ENCODE measurements around the gene SOAT2. TPM values are rescaled to one million over a fixed set of nuclear protein-coding genes. Genes with fewer than 3 reads are reported as not detected.

Gene SOAT2
- total and polyA plus RNA-seq, 4 donors: 0.21 TPM; not detected in 3

- Histone ChIP-seq H3K4me3 (ENCODE audit: low read depth, low read length) (no peak overlapping the region), H3K36me3 (ENCODE audit: control insufficient read depth, insufficient read depth, low read length) (no peaks in the 10 kb centered on the region), H3K4me1 (ENCODE audit: control insufficient read depth, insufficient read depth, low read length) (no peaks in the 10 kb centered on the region), H3K9me3 (ENCODE audit: control insufficient read depth, insufficient read depth, low read length) (no peaks in the 10 kb centered on the region), H3K27me3 (ENCODE audit: control insufficient read depth, insufficient read depth, low read length) (no peaks in the 10 kb centered on the region), H3K27ac (ENCODE audit: low read depth, low read length) (no peak overlapping the region)
- DNase-seq (ENCODE audit: low read depth in 4 of 6, low spot score in 6 of 6): no peak
- 72% methylated on average over 8 of the region's 8 CpGs for WGBS (ENCODE audit: insufficient coverage)
Observed at GRCh38 chr12:53115891-53116648, 12.8 kb downstream of the SOAT2 start.

- DNase-seq (ENCODE audit: low read depth in 4 of 6, low spot score in 6 of 6): no peak
- H3K9me3 ChIP-seq (ENCODE audit: control insufficient read depth, insufficient read depth, low read length): no peaks in the 10 kb centered on the region
- 87% methylated on average over 7 of the region's 8 CpGs for WGBS (ENCODE audit: insufficient coverage)
- no peaks in the 10 kb centered on the region for H3K4me1 ChIP-seq (ENCODE audit: control insufficient read depth, insufficient read depth, low read length)
- no peak overlapping the region for H3K27ac ChIP-seq (ENCODE audit: low read depth, low read length)
- no peaks in the 10 kb centered on the region for H3K27me3 ChIP-seq (ENCODE audit: control insufficient read depth, insufficient read depth, low read length)
- H3K36me3 ChIP-seq (ENCODE audit: control insufficient read depth, insufficient read depth, low read length): no peaks in the 10 kb centered on the region
- H3K4me3 ChIP-seq (ENCODE audit: low read depth, low read length): no peak overlapping the region
Observed at GRCh38 chr12:53118751-53119300, 15.5 kb downstream of the SOAT2 start.

- WGBS (ENCODE audit: insufficient coverage): 95% methylated on average over 8 of the region's 12 CpGs
- Histone ChIP-seq H3K4me3 (ENCODE audit: low read depth, low read length) (no peak overlapping the region), H3K27me3 (ENCODE audit: control insufficient read depth, insufficient read depth, low read length) (no peaks in the 10 kb centered on the region), H3K4me1 (ENCODE audit: control insufficient read depth, insufficient read depth, low read length) (no peaks in the 10 kb centered on the region), H3K27ac (ENCODE audit: low read depth, low read length) (no peak overlapping the region), H3K9me3 (ENCODE audit: control insufficient read depth, insufficient read depth, low read length) (no peaks in the 10 kb centered on the region), H3K36me3 (ENCODE audit: control insufficient read depth, insufficient read depth, low read length) (no peaks in the 10 kb centered on the region)
- DNase-seq (ENCODE audit: low read depth in 4 of 6, low spot score in 6 of 6): no peak
Observed at GRCh38 chr12:53120685-53121525, 17.6 kb downstream of the SOAT2 start.

GRCh38 chr12:53122961-53123468, 19.7 kb downstream of the SOAT2 start:
- 89% methylated on average over 5 of the region's 10 CpGs for WGBS (ENCODE audit: insufficient coverage)
- H3K27ac ChIP-seq (ENCODE audit: low read depth, low read length): no peak overlapping the region
- no peaks in the 10 kb centered on the region for H3K36me3 ChIP-seq (ENCODE audit: control insufficient read depth, insufficient read depth, low read length)
- H3K9me3 ChIP-seq (ENCODE audit: control insufficient read depth, insufficient read depth, low read length): no peaks in the 10 kb centered on the region
- H3K4me3 ChIP-seq (ENCODE audit: low read depth, low read length): no peak overlapping the region
- no peaks in the 10 kb centered on the region for H3K27me3 ChIP-seq (ENCODE audit: control insufficient read depth, insufficient read depth, low read length)
- no peaks in the 10 kb centered on the region for H3K4me1 ChIP-seq (ENCODE audit: control insufficient read depth, insufficient read depth, low read length)
- DNase-seq (ENCODE audit: low read depth in 4 of 6, low spot score in 6 of 6): no peak

DNA sequence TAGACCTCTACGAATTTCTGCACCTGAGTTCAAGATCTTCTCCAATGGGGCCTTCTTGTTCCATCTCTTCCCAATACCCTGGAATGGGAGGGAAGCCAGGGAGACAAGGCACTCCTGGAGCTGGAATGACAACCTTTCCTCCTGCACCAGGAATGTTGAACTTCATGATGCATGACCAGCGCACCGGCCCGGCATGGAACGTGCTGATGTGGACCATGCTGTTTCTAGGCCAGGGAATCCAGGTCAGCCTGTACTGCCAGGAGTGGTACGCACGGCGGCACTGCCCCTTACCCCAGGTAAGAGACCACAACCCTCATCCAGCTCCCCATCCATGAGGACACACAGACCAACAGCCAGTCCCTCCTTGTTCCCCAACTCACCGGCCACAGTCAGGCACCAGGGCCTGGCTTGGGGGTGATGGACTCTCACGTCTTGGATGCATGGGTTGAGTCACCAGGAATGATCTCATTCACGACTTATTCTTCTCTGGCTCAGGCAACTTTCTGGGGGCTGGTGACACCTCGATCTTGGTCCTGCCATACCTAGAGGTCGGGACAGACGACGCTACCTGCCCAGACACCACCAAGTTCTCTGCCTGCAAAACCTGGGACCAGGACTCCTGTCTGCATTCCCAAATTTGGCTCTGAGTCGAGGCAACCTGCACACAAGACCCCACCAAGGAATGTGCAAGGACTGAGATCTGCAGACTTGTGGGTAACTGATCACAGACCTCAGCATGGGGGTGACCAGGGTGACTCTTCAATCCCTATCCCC, 20.5 kb downstream of the SOAT2 start:
- WGBS (ENCODE audit: insufficient coverage): 90% methylated on average over 15 of the region's 16 CpGs
- H3K9me3 ChIP-seq (ENCODE audit: control insufficient read depth, insufficient read depth, low read length): no peaks in the 10 kb centered on the region
- no peak for DNase-seq (ENCODE audit: low read depth in 4 of 6, low spot score in 6 of 6)
- no peaks in the 10 kb centered on the region for H3K27me3 ChIP-seq (ENCODE audit: control insufficient read depth, insufficient read depth, low read length)
- H3K36me3 ChIP-seq (ENCODE audit: control insufficient read depth, insufficient read depth, low read length): no peaks in the 10 kb centered on the region
- H3K4me1 ChIP-seq (ENCODE audit: control insufficient read depth, insufficient read depth, low read length): no peaks in the 10 kb centered on the region
- no peak overlapping the region for H3K27ac ChIP-seq (ENCODE audit: low read depth, low read length)
- no peak overlapping the region for H3K4me3 ChIP-seq (ENCODE audit: low read depth, low read length)

DNA sequence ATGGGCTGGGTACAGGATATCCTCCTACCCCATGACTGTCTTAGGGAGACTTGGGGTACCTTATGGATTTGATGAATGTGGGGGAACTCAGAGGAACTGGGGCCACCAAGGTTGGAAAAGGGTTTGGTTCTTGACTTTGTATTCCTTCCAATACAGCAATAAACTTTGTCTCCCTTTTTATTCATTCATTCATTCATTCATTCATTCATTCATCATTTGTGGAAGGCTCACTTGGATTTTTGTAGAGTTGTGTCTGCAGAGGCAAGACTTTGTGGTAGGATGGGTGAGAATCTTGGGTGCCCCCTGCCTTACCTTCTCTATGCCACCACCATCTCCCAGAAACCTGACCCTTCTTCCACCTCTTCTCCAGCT, 21.1 kb downstream of the SOAT2 start:
- H3K4me3 ChIP-seq (ENCODE audit: low read depth, low read length): no peak overlapping the region
- DNase-seq (ENCODE audit: low read depth in 4 of 6, low spot score in 6 of 6): no peak
- H3K9me3 ChIP-seq (ENCODE audit: control insufficient read depth, insufficient read depth, low read length): no peaks in the 10 kb centered on the region
- no peaks in the 10 kb centered on the region for H3K36me3 ChIP-seq (ENCODE audit: control insufficient read depth, insufficient read depth, low read length)
- H3K27me3 ChIP-seq (ENCODE audit: control insufficient read depth, insufficient read depth, low read length): no peaks in the 10 kb centered on the region
- no peaks in the 10 kb centered on the region for H3K4me1 ChIP-seq (ENCODE audit: control insufficient read depth, insufficient read depth, low read length)
- H3K27ac ChIP-seq (ENCODE audit: low read depth, low read length): no peak overlapping the region

DNA sequence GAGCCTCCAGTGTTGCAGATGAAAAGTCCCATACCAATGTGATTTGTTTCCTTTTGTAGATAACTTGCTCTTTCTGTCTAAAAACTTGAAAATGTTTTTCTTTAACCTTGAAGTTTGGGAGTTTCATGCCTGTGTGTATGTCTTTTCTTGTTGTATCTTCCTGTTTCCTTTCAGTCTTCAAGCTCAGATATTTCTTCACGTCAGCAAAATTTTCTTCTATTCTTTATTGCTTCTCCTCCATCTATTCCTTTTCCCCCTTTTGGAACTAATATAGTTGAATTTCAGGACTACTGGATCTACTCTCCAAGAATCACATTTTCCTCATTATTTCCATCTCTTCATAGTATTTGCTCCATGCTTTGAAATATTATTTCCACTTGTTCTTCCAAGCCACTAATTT, 23.9 kb downstream of the SOAT2 start:
- Histone ChIP-seq H3K27ac (ENCODE audit: low read depth, low read length) (no peak overlapping the region), H3K9me3 (ENCODE audit: control insufficient read depth, insufficient read depth, low read length) (no peaks in the 10 kb centered on the region), H3K36me3 (ENCODE audit: control insufficient read depth, insufficient read depth, low read length) (no peaks in the 10 kb centered on the region), H3K27me3 (ENCODE audit: control insufficient read depth, insufficient read depth, low read length) (no peaks in the 10 kb centered on the region), H3K4me3 (ENCODE audit: low read depth, low read length) (no peak overlapping the region), H3K4me1 (ENCODE audit: control insufficient read depth, insufficient read depth, low read length) (no peaks in the 10 kb centered on the region)
- WGBS (ENCODE audit: insufficient coverage): no CpG with 5 or more reads among the region's 1 CpG
- DNase-seq (ENCODE audit: low read depth in 4 of 6, low spot score in 6 of 6): no peak

GRCh38 chr12:53128780-53129569, 25.7 kb downstream of the SOAT2 start:
- DNase-seq (ENCODE audit: low read depth in 4 of 6, low spot score in 6 of 6): no peak
- H3K9me3 ChIP-seq (ENCODE audit: control insufficient read depth, insufficient read depth, low read length): no peaks in the 10 kb centered on the region
- H3K4me3 ChIP-seq (ENCODE audit: low read depth, low read length): no peak overlapping the region
- H3K36me3 ChIP-seq (ENCODE audit: control insufficient read depth, insufficient read depth, low read length): no peaks in the 10 kb centered on the region
- 86% methylated on average over 10 of the region's 10 CpGs for WGBS (ENCODE audit: insufficient coverage)
- H3K27me3 ChIP-seq (ENCODE audit: control insufficient read depth, insufficient read depth, low read length): no peaks in the 10 kb centered on the region
- no peaks in the 10 kb centered on the region for H3K4me1 ChIP-seq (ENCODE audit: control insufficient read depth, insufficient read depth, low read length)
- no peak overlapping the region for H3K27ac ChIP-seq (ENCODE audit: low read depth, low read length)

DNA sequence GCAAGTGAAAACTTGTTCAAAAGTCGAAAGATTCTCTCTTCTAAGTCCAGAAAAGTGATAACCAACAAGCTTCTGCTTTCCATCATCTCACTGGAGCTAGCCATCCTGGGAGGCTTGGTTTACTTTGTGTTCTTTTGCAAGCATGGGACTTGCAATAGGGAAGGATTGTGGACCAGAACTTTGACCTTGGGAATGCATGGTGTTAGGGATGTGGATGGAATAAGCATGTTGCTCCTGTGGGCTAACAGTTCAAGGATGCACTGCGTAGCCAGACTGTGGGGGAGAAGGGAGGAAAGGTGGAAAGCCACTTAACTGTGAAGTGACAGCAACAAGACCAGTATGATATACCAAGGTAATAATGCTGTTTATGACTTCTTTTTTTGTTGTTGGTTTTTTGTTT, 28.6 kb downstream of the SOAT2 start:
- WGBS (ENCODE audit: insufficient coverage): 96% methylated on average over 2 of the region's 2 CpGs
- H3K27me3 ChIP-seq (ENCODE audit: control insufficient read depth, insufficient read depth, low read length): no peaks in the 10 kb centered on the region
- H3K27ac ChIP-seq (ENCODE audit: low read depth, low read length): no peak overlapping the region
- H3K9me3 ChIP-seq (ENCODE audit: control insufficient read depth, insufficient read depth, low read length): no peaks in the 10 kb centered on the region
- H3K4me1 ChIP-seq (ENCODE audit: control insufficient read depth, insufficient read depth, low read length): no peaks in the 10 kb centered on the region
- no peaks in the 10 kb centered on the region for H3K36me3 ChIP-seq (ENCODE audit: control insufficient read depth, insufficient read depth, low read length)
- no peak for DNase-seq (ENCODE audit: low read depth in 4 of 6, low spot score in 6 of 6)
- no peak overlapping the region for H3K4me3 ChIP-seq (ENCODE audit: low read depth, low read length)
